Progenitor cell of endocrine pancreas (in vitro differentiated cells): ENCODE measurements around the gene MAPK1. TPM values are rescaled to one million over a fixed set of nuclear protein-coding genes. Genes with fewer than 3 reads are reported as not detected.
A peak's percentile ranks its signal among the peaks of the same experiment; 100 is the strongest.
"Not testable (repeated sequence)": the region's sequence is repeated elsewhere in the genome, so short reads cannot be mapped to it uniquely, and the experiment has no call there.

Experiments used
- DNase-seq: peaks from one replicate; pipeline ENCODE4 v3.0.0; 2021; ENCODE audit warnings: low spot score; ENCODE audit not compliant: unreplicated experiment
- H3K27ac Mint-ChIP-seq: 2 replicates; pipeline ENCODE4 v1.8.0; 2021; ENCODE audit warnings: mild to moderate bottlenecking, moderate library complexity, mixed read lengths
- H3K27me3 Mint-ChIP-seq: 2 replicates; pipeline ENCODE4 v1.8.0; 2021; ENCODE audit warnings: mixed read lengths
- H3K36me3 Mint-ChIP-seq: 2 replicates; pipeline ENCODE4 v1.8.0; 2022; ENCODE audit warnings: mixed read lengths; ENCODE audit not compliant: insufficient read depth
- H3K4me1 Mint-ChIP-seq: 2 replicates; pipeline ENCODE4 v1.8.0; 2021; ENCODE audit warnings: low read depth, mixed read lengths
- H3K4me3 Mint-ChIP-seq: 2 replicates; pipeline ENCODE4 v1.8.0; 2021; ENCODE audit warnings: low read depth, mild to moderate bottlenecking, moderate library complexity, mixed read lengths
- H3K9me3 Mint-ChIP-seq: 2 replicates; pipeline ENCODE4 v1.8.0; 2021; ENCODE audit warnings: low read depth, mixed read lengths
- total RNA-seq: library from RNA; stranded (reverse); gene quantifications from 2 replicates; pipeline ENCODE4 v1.2.1, GENCODE V29; 2021
- TF ChIP-seq, protein P1 (sequence below): fragments of 200-600 bp; sonication (generic); IDR thresholded peaks from one replicate; pipeline ENCODE4 v1.5.0; 2021; ENCODE audit warnings: antibody characterized with exemption, mild to moderate bottlenecking; ENCODE audit not compliant: unreplicated experiment

Gene MAPK1
- total RNA-seq, 1 donor from 2014 or later, result 116 TPM

GRCh38 chr22:21841422-21841821, 26.0 kb downstream of the MAPK1 start:
- TF ChIP-seq, protein P1, sequence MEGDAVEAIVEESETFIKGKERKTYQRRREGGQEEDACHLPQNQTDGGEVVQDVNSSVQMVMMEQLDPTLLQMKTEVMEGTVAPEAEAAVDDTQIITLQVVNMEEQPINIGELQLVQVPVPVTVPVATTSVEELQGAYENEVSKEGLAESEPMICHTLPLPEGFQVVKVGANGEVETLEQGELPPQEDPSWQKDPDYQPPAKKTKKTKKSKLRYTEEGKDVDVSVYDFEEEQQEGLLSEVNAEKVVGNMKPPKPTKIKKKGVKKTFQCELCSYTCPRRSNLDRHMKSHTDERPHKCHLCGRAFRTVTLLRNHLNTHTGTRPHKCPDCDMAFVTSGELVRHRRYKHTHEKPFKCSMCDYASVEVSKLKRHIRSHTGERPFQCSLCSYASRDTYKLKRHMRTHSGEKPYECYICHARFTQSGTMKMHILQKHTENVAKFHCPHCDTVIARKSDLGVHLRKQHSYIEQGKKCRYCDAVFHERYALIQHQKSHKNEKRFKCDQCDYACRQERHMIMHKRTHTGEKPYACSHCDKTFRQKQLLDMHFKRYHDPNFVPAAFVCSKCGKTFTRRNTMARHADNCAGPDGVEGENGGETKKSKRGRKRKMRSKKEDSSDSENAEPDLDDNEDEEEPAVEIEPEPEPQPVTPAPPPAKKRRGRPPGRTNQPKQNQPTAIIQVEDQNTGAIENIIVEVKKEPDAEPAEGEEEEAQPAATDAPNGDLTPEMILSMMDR, result no peak
- DNase-seq, result no peak
- Mint-ChIP-seq H3K27ac (no peak overlapping the region), H3K27me3 (no peaks in the 10 kb centered on the region), H3K36me3 (peaks cover 2% of the 10 kb centered on the region), H3K9me3 (no peaks in the 10 kb centered on the region), H3K4me3 (no peak overlapping the region), H3K4me1 (peaks cover 12% of the 10 kb centered on the region)

GRCh38 chr22:21840236-21840823, 27.1 kb downstream of the MAPK1 start:
- no peaks in the 10 kb centered on the region for H3K9me3 Mint-ChIP-seq
- TF ChIP-seq, protein P1, result no peak
- DNase-seq, result no peak
- peaks cover 19% of the 10 kb centered on the region for H3K4me1 Mint-ChIP-seq
- no peak overlapping the region for H3K27ac Mint-ChIP-seq
- peaks cover 2% of the 10 kb centered on the region for H3K36me3 Mint-ChIP-seq
- no peaks in the 10 kb centered on the region for H3K27me3 Mint-ChIP-seq
- H3K4me3 Mint-ChIP-seq, result no peak overlapping the region

GRCh38 chr22:21839765-21840140, 27.7 kb downstream of the MAPK1 start:
- H3K27me3 Mint-ChIP-seq, result no peaks in the 10 kb centered on the region
- H3K27ac Mint-ChIP-seq, result no peak overlapping the region
- peaks cover 2% of the 10 kb centered on the region for H3K36me3 Mint-ChIP-seq
- no peak for DNase-seq
- H3K4me3 Mint-ChIP-seq, result no peak overlapping the region
- TF ChIP-seq, protein P1, result no peak
- peaks cover 25% of the 10 kb centered on the region for H3K4me1 Mint-ChIP-seq
- H3K9me3 Mint-ChIP-seq, result no peaks in the 10 kb centered on the region

GRCh38 chr22:21839104-21839764, 28.2 kb downstream of the MAPK1 start:
- not testable (repeated sequence) for H3K9me3 Mint-ChIP-seq, H3K36me3 Mint-ChIP-seq

DNA sequence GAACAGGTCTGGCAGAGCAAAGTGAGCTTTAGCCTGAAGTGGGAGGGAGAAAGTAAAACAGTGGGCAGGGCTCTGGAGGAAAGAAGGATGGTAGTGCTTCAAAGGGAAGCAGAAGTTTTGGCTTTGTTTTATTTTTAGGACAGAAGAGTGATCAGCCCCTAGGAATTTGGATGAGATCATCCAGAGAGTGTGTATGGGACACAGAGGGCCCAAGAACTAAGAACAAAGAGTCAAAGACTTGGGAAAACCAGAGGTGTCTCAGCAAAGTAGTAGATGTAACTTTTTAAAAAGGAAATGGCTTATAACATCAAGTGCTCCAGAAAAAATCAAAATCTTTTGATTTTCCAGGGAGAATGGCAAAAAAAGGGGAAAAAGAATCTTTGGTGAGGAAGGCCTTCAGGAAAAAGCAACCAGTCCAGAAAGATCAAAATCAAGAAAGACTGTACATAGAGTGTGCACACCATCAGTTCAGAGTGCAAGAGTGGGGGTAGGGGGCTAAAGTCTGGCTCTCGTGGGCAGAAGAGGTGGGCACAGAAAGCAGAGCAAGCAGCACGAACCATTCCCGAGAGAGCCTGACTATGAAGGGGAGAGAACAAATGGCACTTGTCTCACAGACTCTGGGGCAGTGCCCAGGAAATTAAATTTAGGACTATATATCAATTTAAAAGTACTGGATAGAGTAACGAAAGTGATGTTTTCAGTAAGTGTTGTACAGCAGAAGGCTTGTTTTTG, 30.0 kb downstream of the MAPK1 start:
- Mint-ChIP-seq H3K4me3 (no peak overlapping the region), H3K9me3 (no peaks in the 10 kb centered on the region), H3K27ac (peak overlapping the region; percentile 96), H3K36me3 (no peaks in the 10 kb centered on the region), H3K27me3 (no peaks in the 10 kb centered on the region), H3K4me1 (peaks cover 35% of the 10 kb centered on the region)
- no peak for DNase-seq
- TF ChIP-seq, protein P1, result no peak

More at GRCh38 chr22:21839104-21839764, 28.2 kb downstream of the MAPK1 start:
- H3K4me3 Mint-ChIP-seq, DNase-seq, H3K27me3 Mint-ChIP-seq: not testable (repeated sequence)
- Mint-ChIP-seq H3K27ac (peak overlapping the region; percentile 56), H3K4me1 (peaks cover 28% of the 10 kb centered on the region)

DNA sequence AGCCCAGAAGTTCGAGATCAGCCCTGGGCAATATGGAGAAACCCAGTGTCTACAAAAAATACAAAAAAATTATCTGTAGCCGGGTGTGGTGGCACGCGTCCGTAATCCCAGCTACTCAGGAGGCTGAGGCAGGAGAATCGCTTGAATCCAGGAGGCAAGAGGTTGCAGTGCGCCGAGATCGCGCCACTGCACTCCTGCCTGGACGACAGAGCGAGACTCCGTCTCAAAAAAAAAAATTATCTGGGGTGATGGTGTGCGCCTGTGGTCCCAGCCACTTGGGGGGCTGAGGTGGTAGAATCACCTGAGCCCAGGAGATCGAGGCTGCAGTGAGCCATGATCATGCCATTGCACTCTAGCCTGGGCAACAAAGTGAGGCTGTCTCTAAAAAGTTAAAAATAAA, 31.0 kb downstream of the MAPK1 start:
- not testable (repeated sequence) for H3K27ac Mint-ChIP-seq, DNase-seq, H3K27me3 Mint-ChIP-seq, H3K36me3 Mint-ChIP-seq, H3K9me3 Mint-ChIP-seq, H3K4me3 Mint-ChIP-seq
- peaks cover 39% of the 10 kb centered on the region for H3K4me1 Mint-ChIP-seq
